SW 1271 (cell line): ENCODE results near the gene SNAI1.
"Not testable (repeated sequence)": the region's sequence is repeated elsewhere in the genome, so short reads cannot be mapped to it uniquely, and the experiment has no call there.

Experiments
- DNase-seq, 2 experiments: peaks; one replicate each; lab custom pipeline; 2025; lab: John Stamatoyannopoulos, UW

SNAI1 gene

DNA sequence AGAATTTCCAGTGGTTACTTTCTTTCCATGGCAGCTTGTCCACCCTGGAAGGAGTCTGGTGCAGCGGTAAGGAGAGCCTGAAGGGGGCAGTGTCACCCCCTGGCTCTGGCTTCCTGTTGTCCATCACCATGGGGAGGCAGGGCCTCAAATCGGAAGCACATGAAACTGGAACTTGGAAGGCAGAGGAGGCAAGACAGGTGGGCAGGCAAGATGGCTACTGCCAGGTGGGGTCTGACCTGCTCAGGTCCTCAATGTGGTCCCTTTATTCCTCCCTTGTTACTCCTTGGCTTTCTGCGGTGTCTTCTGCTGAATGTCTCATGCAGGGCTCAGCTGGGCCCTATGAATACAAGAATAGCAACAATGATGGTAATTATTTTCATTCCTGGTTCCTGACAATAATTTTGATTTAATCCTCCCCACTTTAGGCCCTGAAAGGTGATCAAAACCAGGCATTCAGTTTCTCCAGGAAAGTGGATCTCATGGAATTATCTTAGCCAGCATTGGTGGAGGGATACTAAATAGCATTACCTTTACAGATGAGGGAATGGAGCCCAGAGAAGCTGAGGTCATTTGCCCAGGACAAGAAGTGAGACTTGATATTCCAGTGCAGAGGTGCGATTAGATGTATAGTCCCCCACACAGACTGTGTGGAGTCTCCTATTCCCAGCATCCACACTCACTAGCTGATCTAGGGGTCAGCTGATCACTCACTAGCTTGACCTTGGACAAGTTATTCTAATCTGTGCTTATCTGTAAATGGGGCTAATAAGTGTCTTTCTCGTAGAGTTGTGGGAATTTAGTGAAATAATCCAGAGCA is 17.6 kb upstream of the SNAI1 start:
- DNase-seq, result no peak

DNA sequence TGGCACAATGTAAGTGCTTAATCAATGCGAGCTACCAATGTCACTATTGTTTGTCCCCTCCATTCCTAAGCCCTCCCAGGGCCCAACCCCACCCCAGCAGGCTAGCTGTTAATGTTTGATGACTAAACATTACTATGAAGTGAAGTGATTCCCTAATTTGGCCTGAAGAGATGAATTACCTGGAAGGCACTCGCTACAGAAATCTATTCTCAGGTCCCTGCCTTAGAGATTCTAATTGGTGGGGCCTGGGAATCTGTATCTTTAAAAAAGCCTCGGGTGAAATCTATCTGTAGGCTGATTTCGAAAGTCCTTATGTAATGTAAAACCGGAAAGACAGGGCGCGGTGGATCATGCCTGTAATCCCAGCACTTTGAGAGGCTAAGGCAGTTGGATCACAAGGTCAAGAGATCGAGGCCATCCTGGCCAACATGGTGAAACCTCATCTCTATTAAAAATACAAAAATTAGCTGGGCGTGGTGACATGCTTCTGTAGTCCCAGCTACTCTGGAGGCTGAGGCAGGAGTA is 16.9 kb upstream of the SNAI1 start:
- no peak for DNase-seq

DNA sequence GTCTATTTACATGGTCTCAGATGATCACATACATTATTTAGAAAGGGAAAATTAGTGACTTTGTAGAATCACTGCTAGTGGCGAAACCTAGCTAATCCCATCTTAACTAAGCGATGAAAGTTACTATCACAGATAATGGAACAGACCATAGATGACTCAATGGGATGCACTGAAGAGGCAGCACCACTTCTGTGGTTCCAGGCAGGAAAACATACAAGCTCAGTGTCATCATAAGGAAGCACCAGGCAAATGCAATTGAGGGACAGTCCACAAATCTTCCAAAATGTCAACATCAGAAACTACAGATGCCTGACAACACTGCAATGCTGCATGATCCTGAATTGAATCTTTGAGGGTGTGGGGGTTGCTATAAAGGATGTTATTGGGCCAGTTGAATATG is 15.9 kb upstream of the SNAI1 start:
- DNase-seq, result no peak

DNA sequence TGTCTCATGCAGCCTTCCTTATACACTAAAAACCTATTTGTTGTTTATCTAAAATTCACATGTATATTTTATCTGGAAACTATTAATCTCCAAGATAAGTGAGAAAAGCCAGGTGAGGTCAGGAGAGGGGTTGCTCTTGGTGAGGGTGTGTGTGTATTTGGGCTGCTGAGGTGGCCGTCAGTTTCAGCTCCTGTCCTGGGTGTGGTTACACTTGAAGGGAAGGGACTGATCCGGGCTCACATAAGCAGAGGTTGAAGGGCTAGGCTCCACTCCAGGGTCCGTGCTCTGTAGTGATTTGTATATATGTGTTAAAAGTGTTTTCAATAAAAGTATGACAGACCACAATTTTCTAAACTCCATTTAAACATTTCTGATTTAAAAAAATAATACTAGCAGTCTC is 13.5 kb upstream of the SNAI1 start:
- no peak for DNase-seq

DNA sequence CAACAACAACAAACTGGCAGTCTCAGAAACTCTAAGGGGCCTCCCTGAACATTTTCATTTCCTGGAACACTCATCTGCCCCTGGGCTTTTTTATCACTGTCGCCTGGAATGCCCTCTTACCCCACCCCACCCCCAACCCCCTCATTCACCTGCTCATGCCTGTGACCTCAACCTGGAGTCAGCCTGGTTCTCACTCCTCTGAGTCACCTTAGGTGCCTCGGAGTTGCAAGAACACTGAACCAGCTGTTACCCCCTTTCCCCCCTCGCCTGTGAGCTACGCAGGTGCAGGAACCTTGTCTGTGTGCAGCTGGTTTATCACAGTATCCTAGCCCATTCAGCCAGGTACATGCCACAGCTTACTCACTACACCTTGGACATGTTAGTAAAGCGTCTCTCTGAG is 12.8 kb upstream of the SNAI1 start:
- no peak for DNase-seq

DNA sequence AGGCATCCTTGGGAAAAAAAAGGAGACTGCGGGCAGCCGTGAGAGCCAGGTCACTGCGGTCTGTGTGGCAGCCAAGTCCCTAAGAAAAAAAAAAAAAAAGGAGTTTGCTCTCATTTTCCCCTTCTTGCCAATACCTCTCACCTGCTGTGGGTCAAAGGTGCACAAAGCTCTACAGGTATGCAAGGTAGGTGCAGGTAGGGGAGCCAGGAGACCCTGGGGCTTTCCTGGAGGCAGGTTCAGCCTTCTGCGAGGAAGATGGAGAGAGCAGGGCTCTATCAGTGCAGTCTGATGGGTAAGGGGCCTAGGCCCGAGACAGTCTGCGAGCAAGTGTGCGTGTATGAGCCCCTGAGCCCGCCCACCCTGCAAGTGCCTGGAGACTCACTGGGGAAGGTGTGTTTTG is 12.3 kb upstream of the SNAI1 start:
- no peak for DNase-seq

DNA sequence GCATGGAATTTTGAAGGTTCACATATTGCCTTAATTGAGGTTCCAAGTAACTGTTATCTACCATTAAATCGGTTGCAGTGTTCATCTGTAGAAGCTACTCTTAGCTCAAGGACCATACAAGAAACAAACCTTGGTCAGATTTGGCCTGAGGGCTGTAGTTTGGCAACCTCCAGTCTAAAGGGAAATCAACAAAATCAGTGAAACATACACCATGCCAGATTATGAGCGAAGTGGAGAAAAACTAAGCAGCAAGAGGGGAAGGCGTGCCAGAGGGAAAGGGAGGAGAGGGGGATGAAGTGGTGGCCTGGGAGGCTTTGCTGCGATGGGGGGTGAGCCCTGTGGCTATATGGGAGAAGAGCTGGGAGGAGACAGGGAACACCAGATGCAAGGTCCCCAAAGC is 8.8 kb upstream of the SNAI1 start:
- DNase-seq, result no peak

DNA sequence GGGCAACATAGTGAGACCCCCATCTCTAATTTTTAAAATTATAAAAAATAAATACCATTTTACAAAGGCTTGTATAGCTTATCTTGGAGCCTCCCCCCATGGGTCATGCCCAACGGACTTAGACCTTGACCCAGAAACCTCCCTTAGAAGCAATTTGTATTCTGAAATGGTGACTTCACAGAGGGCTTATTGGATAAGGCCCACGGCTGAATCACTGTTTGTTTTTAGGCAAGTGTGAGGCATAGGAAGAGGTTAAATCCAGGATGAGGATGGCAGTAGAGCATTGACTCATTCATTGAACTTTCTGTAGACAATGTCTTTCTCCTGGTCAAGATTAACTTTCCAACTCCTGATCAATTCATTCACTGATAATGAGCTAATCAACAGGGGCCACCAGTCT is 6.2 kb upstream of the SNAI1 start:
- no peak for DNase-seq

DNA sequence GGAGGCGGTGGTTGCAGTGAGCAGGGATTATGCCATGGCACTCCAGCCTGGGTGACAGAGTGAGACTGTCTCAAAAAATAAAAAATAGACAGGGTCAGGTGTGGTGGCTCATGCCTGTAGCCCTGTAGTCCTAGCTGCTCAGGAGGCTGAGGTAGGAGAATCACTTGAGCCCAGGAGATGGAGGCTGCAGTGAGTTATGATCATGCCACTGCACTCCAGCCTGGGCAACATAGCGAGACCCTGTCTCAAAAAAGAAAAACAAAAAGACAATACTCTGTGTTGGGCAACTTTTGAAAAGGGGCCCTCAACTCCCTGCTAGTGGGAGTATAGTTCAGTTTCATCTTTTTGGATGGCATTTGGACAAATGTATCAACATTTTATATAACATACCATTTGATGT is 5.0 kb upstream of the SNAI1 start:
- not testable (repeated sequence) for DNase-seq

DNA sequence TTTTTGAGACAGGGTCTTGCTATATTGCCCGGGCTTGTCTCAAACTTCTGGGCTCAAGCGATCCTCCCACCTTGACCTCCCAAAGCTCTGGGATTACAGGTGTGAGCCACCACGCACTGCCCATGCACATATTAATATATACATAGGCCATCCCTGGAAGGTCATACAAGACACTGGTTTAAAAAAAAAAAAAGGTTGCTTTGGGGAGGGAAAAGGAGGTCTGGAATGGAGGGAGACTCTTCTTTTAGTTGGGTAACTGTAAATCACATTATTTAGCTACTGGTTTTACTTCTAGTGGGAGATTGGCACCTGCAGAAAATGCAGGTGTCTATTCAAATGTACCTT is 4.1 kb upstream of the SNAI1 start:
- no peak for DNase-seq

DNA sequence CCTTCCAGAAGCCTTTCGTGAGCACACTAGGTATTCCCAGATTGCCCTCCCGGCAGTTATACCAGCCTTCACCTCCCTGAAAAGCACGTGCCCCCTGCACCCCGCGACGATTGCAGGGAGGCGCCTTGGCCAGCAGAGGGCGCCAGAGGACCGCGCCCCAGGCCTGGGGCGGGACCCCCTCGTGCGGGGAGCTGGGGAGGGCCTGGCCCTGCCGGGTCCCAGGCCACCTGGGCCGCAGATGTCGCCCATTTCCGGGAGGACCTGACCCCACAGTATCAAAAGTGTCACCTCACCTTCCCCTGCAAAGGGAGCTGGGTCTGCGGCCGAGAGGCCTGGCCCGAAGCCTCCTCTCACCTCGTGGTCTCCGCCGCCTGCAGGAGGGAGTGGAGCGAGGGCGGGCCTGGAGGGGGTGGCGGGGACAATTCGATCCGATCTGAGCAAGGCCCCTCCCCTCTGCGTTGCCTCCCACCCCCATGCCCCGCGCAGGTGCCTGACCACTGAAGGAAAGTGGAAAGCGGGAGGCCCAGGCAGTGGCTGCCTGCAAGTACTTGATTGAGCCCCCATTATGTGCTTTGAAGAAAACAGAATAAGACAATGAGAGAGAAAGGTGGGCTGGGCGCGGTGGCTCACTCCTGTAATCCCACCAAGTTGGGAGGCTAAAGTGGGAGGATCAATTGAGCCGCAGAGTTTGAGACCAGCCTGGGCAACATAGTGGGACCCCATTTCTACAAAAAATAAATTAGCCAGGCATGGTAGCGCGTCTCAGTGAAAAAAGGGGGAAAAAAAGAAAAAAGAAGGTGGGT is 3.5 kb upstream of the SNAI1 start:
- peak in 1 of 2 experiments; percentile 24 for DNase-seq

DNA sequence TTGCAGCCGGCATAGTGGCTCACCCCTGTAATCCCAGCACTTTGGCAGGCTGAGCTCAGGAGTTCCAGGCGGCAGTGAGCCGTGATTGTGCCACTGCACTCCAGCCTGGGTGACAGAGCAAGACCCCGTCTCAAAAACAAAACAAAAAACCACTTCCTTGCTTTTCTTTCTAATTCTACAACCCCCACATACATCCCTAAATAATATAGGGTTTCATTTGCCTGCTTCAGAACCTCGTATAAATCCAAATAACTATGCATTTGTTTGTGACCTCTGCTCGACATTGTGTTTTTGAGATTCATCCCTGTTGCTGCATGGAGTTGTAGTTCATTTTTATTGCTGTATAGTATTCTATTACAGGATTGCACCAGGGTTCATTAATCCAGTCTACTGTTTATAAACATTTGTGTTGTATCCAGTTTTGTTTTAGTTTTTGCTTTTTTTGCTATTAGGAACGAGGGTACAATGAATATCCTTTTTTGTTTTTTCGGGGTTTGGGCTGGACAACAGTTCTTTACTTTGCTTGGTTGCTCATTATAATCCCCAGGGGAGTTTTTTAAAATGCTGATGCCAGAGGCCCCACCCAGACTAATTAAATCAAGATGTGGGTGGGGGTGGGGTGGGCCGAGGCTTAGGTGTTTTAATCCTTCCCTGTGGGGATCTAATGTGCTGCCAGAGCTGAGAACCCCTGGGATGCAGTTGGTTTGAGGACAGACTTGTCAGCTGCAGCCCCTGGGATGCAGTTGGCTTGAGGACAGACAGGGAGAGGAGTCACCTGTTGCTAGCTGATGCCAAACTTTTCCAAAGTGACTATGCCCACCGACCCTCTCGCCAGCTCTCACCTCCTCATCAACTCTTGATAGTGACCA is 2.4 kb upstream of the SNAI1 start:
- no peak for DNase-seq

DNA sequence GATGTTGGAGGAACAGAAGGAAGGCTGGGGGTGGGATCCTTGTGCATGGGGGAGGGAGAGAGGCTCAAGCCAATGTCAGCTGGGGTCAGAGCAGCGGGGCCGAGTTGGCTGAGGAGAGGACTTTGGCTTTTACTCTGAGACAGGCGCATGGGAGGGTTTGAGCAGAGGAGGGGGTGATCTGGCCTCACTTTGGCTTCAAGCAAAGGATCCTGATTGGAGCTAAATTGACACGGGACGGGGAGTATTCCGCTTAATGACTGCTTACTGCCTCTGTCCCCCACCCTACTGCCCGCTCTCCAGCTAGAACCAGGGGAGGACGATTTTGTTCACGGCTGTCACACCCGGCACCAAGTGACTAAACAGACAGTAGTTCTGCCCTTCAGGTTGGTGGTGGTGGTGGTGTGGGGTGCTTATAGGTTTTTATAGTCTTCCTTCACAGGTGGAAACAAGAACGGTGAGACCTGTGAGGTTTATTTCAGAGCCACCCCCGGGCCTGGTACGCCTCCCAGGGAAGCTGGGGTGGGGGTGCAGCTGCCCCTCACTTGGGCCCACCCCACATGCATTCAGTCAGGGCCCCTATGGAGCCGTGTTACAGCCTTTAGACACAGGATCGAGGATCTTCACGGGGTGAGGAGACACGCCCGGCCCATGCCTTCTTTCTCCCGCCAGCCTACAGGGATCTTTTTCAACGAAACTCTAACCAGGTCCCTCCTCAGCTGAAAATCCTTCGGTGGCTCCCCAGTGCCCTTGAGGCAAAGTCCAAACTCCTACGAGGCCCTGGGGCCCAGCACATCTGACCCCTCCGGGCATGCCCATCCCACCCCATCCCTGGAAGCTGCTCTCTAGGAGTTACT is 1.3 kb upstream of the SNAI1 start:
- DNase-seq, result no peak

DNA sequence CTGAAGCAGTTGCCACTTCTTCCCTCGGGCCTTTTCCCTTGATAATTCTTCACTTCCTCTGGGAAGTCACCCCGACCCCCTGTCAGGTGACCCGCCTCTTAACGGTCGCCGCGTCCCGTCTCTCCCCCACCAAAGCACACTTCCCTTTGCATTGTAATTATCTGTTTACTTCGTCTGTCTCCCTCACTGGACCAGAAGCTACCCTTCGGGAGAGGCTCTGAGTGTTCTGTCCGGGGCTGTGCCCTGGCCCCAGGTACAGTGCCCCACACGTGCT is 771 bp upstream of the SNAI1 start:
- DNase-seq, result no peak

DNA sequence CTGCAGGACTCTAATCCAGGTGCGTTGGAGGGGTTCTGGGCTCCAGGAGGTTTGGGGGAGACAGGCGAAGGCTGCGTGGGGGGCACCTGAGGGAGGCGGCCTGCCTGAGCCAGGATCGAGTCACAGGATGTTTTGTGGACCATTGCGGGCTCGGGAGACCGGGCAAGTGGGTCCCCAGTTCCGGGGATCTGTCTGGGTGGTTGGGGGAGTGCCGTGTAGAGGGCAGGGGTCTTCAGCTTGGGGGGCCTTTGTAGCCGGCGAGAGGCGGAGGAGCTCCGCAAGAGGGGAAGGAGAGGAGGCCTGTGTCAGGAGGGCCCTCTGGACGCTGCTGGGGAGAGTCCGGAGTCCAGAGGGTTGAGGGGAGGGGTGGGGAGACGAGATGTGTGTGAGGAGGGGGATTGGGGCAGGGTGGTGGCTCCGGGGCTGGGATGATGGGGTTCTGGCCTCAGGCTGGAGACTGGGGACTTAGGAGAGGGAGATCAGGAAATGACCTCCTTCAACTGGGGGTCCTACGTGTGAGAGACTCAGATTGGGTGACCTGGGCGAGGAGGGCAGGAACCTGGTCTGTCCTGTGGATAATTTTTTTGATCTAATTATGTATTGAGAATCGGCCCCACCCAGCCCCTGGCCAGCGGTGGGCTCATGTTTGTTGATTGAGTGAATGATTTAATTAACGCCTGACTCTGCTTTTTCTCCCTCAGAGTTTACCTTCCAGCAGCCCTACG is 505 bp downstream of the SNAI1 start:
- no peak for DNase-seq

DNA sequence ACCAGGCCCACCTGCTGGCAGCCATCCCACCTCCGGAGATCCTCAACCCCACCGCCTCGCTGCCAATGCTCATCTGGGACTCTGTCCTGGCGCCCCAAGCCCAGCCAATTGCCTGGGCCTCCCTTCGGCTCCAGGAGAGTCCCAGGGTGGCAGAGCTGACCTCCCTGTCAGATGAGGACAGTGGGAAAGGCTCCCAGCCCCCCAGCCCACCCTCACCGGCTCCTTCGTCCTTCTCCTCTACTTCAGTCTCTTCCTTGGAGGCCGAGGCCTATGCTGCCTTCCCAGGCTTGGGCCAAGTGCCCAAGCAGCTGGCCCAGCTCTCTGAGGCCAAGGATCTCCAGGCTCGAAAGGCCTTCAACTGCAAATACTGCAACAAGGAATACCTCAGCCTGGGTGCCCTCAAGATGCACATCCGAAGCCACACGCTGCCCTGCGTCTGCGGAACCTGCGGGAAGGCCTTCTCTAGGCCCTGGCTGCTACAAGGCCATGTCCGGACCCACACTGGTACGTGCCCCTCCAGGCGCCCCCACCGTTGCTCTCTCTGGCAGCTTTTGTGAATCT is 1.1 kb downstream of the SNAI1 start:
- DNase-seq, result no peak

DNA sequence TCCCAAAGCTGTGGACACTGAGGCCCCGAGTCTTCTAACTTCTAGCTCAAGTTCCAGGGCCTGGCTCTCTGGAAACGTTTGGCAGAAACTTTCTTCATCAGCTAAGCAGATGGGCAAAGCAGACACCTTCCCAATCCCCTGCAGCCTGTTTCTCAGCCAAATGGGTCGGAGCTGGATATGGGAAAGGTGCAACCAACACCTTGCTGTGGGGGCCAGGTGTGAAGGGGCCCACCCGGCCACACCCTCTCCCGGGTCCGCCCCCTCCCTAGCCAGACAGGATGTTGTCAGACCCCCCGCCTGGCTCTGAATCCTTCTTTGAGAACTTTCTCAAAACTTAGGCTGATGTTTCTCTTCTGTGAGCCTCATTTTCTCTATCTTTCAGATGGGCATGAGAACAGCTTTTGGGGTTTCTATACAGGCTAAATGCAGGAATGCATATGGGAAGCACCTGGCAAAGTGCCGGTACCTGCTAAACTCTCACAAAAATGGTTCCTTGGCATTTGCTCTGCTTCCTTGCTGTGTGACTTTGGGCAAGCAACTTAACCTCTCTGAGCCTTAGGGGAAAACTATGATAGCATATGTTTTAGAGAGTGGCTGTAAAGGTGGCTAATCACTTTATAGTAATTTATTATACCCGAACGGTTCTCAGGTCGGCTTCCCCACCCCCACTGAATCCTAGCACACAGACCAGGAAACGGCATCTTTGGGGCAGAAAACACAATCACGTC is 1.8 kb downstream of the SNAI1 start:
- DNase-seq, result no peak

DNA sequence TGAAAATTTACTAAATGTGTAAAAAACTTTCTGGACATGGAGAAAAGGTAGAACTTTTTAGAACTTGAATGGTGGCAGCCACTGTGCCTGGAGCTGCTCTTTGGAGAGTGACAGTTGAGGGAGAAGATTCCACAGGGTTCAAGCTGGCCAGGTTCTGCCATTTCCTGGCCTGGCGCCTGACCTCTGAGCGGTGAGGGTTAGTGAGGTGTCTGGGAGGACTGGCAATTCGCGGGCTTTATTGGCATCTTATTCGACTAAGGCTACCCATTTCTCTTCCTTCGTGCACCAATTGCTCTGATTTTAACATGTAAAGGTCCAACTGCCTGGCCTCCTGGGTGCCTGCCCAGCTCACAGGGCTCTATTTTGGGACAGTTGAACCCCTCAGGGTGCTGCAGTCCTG is 2.4 kb downstream of the SNAI1 start:
- DNase-seq, result no peak

DNA sequence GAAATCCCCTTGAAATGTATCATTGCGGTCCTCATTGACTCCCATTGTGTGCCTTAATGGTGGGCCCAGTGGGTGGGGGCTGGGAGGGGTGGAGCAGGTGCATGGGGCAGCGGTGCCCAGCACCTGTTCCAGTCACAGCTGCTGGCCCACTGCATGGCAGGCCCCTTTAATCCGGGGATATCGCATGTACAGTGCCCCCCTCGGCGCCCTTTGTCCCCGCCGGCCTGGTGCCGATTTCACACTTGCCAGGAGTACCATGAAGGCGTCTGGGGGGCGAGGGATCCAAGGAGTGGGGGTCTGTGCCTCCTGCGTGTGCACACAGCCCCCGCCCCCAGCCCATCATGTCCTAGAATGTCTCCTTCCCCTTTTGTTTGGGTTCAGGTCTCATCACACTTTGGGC is 2.8 kb downstream of the SNAI1 start:
- DNase-seq, result no peak

DNA sequence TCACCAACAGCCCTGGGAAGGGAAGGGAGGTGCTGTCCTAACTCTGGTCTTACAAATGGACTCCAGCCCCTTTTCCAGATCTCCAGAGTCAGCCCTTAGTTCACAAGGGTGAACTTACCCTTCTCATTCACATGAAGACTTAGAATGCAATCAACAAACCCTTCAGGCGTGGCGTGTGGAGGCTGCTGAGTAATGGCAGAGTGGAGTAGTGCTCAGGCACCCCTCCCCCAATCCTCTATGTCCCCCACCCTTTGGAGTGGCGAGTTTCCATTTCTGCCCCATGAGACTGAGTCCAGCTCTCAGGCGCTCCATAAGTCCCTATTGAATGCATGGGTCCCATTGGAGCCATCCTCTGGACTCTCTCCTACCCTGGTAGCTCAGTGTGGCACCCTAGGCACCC is 3.3 kb downstream of the SNAI1 start:
- DNase-seq, result no peak
